Coronary artery (tissue), 2 donors: ENCODE results near the gene PIKFYVE.
"Not testable (repeated sequence)": the region's sequence is repeated elsewhere in the genome, so short reads cannot be mapped to it uniquely, and the experiment has no call there.

Experiments
- DNase-seq: peaks from one replicate; pipeline ENCODE4 v3.0.0-alpha.2; 2017; ENCODE audit warnings: low spot score
- H3K27ac ChIP-seq, 2 donors: fragments of 200-600 bp; sonication (generic); one replicate each; pipeline ENCODE4 v1.5.1; 2016 to 2019
- H3K4me3 ChIP-seq: fragments of 200-600 bp; sonication (generic); 2 replicates; pipeline ENCODE4 v1.5.1; 2016; ENCODE audit warnings: mild to moderate bottlenecking, moderate library complexity
- TF ChIP-seq, protein P1 (sequence below): fragments of 200-600 bp; sonication (generic); IDR thresholded peaks from one replicate; pipeline ENCODE4 v1.5.1; 2019; ENCODE audit warnings: antibody characterized with exemption

PIKFYVE gene

GRCh38 chr2:208265801-208266552, at the start of gene PIKFYVE:
Gene PIKFYVE (plus strand): TSS chr2:208266255. CDS start chr2:208271520, 5,265 bp downstream.
- peak within 1 kb of the TSS; percentile 97 for H3K27ac ChIP-seq
- TF ChIP-seq, protein P1, sequence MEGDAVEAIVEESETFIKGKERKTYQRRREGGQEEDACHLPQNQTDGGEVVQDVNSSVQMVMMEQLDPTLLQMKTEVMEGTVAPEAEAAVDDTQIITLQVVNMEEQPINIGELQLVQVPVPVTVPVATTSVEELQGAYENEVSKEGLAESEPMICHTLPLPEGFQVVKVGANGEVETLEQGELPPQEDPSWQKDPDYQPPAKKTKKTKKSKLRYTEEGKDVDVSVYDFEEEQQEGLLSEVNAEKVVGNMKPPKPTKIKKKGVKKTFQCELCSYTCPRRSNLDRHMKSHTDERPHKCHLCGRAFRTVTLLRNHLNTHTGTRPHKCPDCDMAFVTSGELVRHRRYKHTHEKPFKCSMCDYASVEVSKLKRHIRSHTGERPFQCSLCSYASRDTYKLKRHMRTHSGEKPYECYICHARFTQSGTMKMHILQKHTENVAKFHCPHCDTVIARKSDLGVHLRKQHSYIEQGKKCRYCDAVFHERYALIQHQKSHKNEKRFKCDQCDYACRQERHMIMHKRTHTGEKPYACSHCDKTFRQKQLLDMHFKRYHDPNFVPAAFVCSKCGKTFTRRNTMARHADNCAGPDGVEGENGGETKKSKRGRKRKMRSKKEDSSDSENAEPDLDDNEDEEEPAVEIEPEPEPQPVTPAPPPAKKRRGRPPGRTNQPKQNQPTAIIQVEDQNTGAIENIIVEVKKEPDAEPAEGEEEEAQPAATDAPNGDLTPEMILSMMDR = no peak
- peak within 1 kb of the TSS; percentile 95 for H3K4me3 ChIP-seq
- peak; percentile 97 for DNase-seq

GRCh38 chr2:208221873-208222272, 44.2 kb upstream of the PIKFYVE start:
- not testable (repeated sequence) for DNase-seq, H3K4me3 ChIP-seq, H3K27ac ChIP-seq

- DNase-seq = no peak
- TF ChIP-seq, protein P1 = no peak
- no peak overlapping the region for H3K4me3 ChIP-seq
Measured at GRCh38 chr2:208222351-208222750, 43.7 kb upstream of the PIKFYVE start.

DNA sequence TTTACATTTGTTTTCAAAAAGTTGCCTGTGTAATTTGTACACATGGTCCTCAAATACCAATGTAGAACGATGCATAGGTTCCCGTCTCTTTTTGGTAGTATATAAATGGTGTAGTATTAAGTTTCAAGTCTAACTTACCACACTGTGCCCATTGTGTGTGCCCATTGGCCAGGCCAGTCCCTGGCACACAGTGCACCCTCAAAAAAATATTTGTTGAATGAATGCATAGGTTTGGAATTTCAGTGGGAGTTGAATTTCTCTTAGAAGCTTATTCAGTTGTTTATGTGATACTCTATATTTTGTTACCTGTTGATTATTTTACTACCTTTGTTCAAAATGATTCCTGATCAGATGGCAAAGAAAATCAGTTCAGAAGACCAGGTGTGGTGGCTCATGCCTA, 41.3 kb upstream of the PIKFYVE start:
- Histone ChIP-seq H3K4me3 (no peak overlapping the region), H3K27ac (no peak overlapping the region)
- TF ChIP-seq, protein P1 = no peak
- DNase-seq = no peak

More at GRCh38 chr2:208222351-208222750, 43.7 kb upstream of the PIKFYVE start:
- H3K27ac ChIP-seq = no peak overlapping the region

DNA sequence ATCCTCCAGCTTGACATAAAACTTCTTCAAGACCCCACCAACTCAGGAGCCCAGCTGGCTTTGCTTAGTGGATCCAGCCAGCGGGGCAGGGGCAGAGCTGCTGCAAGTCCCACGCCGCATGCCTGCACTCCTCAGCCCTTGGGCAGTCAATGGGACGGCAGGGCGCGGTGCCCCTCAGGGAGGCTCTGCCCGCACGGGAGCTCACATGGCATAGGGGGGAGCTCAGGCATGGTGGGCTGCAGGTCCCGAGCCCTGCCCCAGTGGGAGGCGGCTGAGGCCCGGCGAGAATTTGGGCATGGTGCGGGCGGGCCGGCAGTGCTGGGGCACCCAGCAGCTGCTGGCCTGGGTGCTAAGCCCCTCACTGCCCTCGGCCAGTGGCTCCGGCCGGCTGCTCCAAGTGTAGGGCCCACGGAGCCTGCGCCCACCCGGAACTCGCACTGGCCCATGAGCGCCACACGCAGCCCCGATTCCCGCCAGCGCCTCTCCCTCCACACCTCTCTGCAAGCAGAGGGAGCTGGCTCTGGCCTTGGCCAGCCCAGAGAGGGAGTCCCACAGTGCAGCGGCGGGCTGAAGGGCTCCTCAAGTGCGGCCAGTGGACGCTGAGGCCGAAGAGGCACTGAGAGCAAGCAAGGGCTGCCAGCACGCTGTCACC, 38.3 kb upstream of the PIKFYVE start:
- TF ChIP-seq, protein P1 = no peak
- H3K27ac ChIP-seq = no peak overlapping the region
- H3K4me3 ChIP-seq = no peak overlapping the region
- DNase-seq = no peak

- Histone ChIP-seq H3K27ac (no peak overlapping the region), H3K4me3 (no peak overlapping the region)
- TF ChIP-seq, protein P1 = no peak
- no peak for DNase-seq
Measured at GRCh38 chr2:208228476-208228875, 37.6 kb upstream of the PIKFYVE start.

- Histone ChIP-seq H3K4me3 (no peak overlapping the region), H3K27ac (no peak overlapping the region)
- TF ChIP-seq, protein P1 = no peak
- DNase-seq = no peak
Measured at GRCh38 chr2:208234786-208235185, 31.3 kb upstream of the PIKFYVE start.
